ENCODE measurements around the gene TP53BP2.
"Not testable (repeated sequence)": the region's sequence is repeated elsewhere in the genome, so short reads cannot be mapped to it uniquely, and the experiment has no call there.

TP53BP2 gene

GRCh38 chr1:223819730-223820514, 25.8 kb downstream of the TP53BP2 start:
- H3K79me2 ChIP-seq (ENCODE audit: insufficient read depth, low read length) = peaks cover 66% of the 10 kb centered on the region
- H3K9me3 ChIP-seq (ENCODE audit: insufficient read depth, low read depth, low read length) = no peaks in the 10 kb centered on the region
- no peak for TF ChIP-seq CTCF (conservative IDR thresholded peaks at IDR 0.05; ENCODE audit: low read length)
- no peak for TF ChIP-seq EZH2phosphoT487 (IDR thresholded peaks at IDR 0.05; ENCODE audit: borderline replicate concordance)
- peaks cover 10% of the 10 kb centered on the region for H4K20me1 ChIP-seq (ENCODE audit: insufficient read depth, low read length, poor library complexity, severe bottlenecking)
- H3K36me3 ChIP-seq (ENCODE audit: insufficient read depth, low read length) = peaks cover 32% of the 10 kb centered on the region; the same call in 1 of the 2 replicates
- no peak overlapping the region for H3K4me2 ChIP-seq (ENCODE audit: low read depth, low read length, poor library complexity, severe bottlenecking)
- no peak overlapping the region for H3K4me3 ChIP-seq (ENCODE audit: low read length, poor library complexity, severe bottlenecking)
- H3K9ac ChIP-seq (ENCODE audit: low read depth, low read length, poor library complexity, severe bottlenecking) = no peak overlapping the region
- no peaks in the 10 kb centered on the region for H3F3A ChIP-seq (ENCODE audit: low read depth)
- no peak overlapping the region for H2AFZ ChIP-seq (ENCODE audit: low read length)
- no peaks in the 10 kb centered on the region for H3K9me2 ChIP-seq (replicated peaks; ENCODE audit: low read depth, low read length)
- H3K4me1 ChIP-seq (ENCODE audit: insufficient read depth, low read length, poor library complexity, severe bottlenecking) = peaks cover under 1% of the 10 kb centered on the region
- H3K27me3 ChIP-seq (ENCODE audit: insufficient read depth, low read length, poor library complexity, severe bottlenecking) = no peaks in the 10 kb centered on the region

GRCh38 chr1:223817265-223817664, 28.5 kb downstream of the TP53BP2 start:
- not testable (repeated sequence) for H3K4me3 ChIP-seq (ENCODE audit: low read length, poor library complexity, severe bottlenecking); H3F3A ChIP-seq (ENCODE audit: low read depth); H2AFZ ChIP-seq (ENCODE audit: low read length); H3K9me3 ChIP-seq (ENCODE audit: insufficient read depth, low read depth, low read length); H3K4me2 ChIP-seq (ENCODE audit: low read depth, low read length, poor library complexity, severe bottlenecking); H3K9me2 ChIP-seq (replicated peaks; ENCODE audit: low read depth, low read length); H4K20me1 ChIP-seq (ENCODE audit: insufficient read depth, low read length, poor library complexity, severe bottlenecking); H3K9ac ChIP-seq (ENCODE audit: low read depth, low read length, poor library complexity, severe bottlenecking); H3K27me3 ChIP-seq (ENCODE audit: insufficient read depth, low read length, poor library complexity, severe bottlenecking); H3K4me1 ChIP-seq (ENCODE audit: insufficient read depth, low read length, poor library complexity, severe bottlenecking)
- H3K36me3 ChIP-seq (ENCODE audit: insufficient read depth, low read length) = peaks cover 52% of the 10 kb centered on the region; the same call in 1 of the 2 replicates
- peaks cover 40% of the 10 kb centered on the region for H3K79me2 ChIP-seq (ENCODE audit: insufficient read depth, low read length)

- H3K36me3 ChIP-seq (ENCODE audit: insufficient read depth, low read length) = peaks cover 61% of the 10 kb centered on the region; the same call in 1 of the 2 replicates
- H2AFZ ChIP-seq (ENCODE audit: low read length) = no peak overlapping the region
- no peak overlapping the region for H3K9ac ChIP-seq (ENCODE audit: low read depth, low read length, poor library complexity, severe bottlenecking)
- H4K20me1 ChIP-seq (ENCODE audit: insufficient read depth, low read length, poor library complexity, severe bottlenecking) = no peaks in the 10 kb centered on the region
- H3K27me3 ChIP-seq (ENCODE audit: insufficient read depth, low read length, poor library complexity, severe bottlenecking) = no peaks in the 10 kb centered on the region
- no peak overlapping the region for H3K4me2 ChIP-seq (ENCODE audit: low read depth, low read length, poor library complexity, severe bottlenecking)
- H3F3A ChIP-seq (ENCODE audit: low read depth) = no peaks in the 10 kb centered on the region
- H3K79me2 ChIP-seq (ENCODE audit: insufficient read depth, low read length) = peaks cover 27% of the 10 kb centered on the region
- no peaks in the 10 kb centered on the region for H3K9me2 ChIP-seq (replicated peaks; ENCODE audit: low read depth, low read length)
- TF ChIP-seq CTCF (conservative IDR thresholded peaks at IDR 0.05; ENCODE audit: low read length) = no peak
- no peak for TF ChIP-seq EZH2phosphoT487 (IDR thresholded peaks at IDR 0.05; ENCODE audit: borderline replicate concordance)
- no peak overlapping the region for H3K4me3 ChIP-seq (ENCODE audit: low read length, poor library complexity, severe bottlenecking)
- no peaks in the 10 kb centered on the region for H3K4me1 ChIP-seq (ENCODE audit: insufficient read depth, low read length, poor library complexity, severe bottlenecking)
- H3K9me3 ChIP-seq (ENCODE audit: insufficient read depth, low read depth, low read length) = no peaks in the 10 kb centered on the region
These were observed 29.9 kb downstream of the TP53BP2 start for GRCh38 chr1:223815865-223816264.
